H1 (cell line): Measurements from ENCODE around the gene FGFR2. TPM values are rescaled to one million over a fixed set of nuclear protein-coding genes. Genes with fewer than 3 reads are reported as not detected.

Experiments used
- CTCF ChIA-PET: fragments of 300-600 bp; sonication (Branson Sonifier 250); formaldehyde crosslinking; loops from one replicate; lab custom pipeline; 2021; ENCODE audit not compliant: partially characterized antibody; lab: Charles Lee
- POLR2A ChIA-PET: fragments of 300-600 bp; sonication (Branson Sonifier 250); formaldehyde crosslinking; loops from one replicate; lab custom pipeline; 2021; ENCODE audit warnings: inconsistent platforms; ENCODE audit not compliant: partially characterized antibody; lab: Charles Lee
- DNase-seq, 2 experiments: peaks; one replicate each; pipeline versions ENCODE4 v3.0.0 to v3.0.0-alpha.2; 2010 to 2022; ENCODE audit warnings: low spot score in 2 of 2, low read depth in 1 of 2, mixed read lengths in 1 of 2
- FAIRE-seq: peaks from 2 replicates; lab custom pipeline; 2011; peaks lifted over from hg19 to GRCh38; lab: Jason Lieb, UNC
- H2AFZ ChIP-seq: 2 replicates; pipeline ENCODE4 v1.8.1; 2012; ENCODE audit warnings: low read length, inconsistent platforms
- H2AK5ac ChIP-seq: 2 replicates; pipeline ENCODE4 v1.6.1; 2013; ENCODE audit warnings: low read depth, low read length
- H2BK120ac ChIP-seq: replicated peaks from 2 replicates; pipeline ENCODE3; 2013; ENCODE audit warnings: low read depth, low read length, inconsistent platforms
- H2BK12ac ChIP-seq: 2 replicates; pipeline ENCODE4 v1.6.1; 2013; ENCODE audit warnings: low read depth, low read length
- H2BK15ac ChIP-seq: 2 replicates; pipeline ENCODE4 v1.6.1; 2013; ENCODE audit warnings: low read length
- H2BK20ac ChIP-seq: 2 replicates; pipeline ENCODE4 v1.6.1; 2013; ENCODE audit warnings: low read length
- H2BK5ac ChIP-seq: 2 replicates; pipeline ENCODE4 v1.6.1; 2013; ENCODE audit warnings: low read depth, low read length
- H3K14ac ChIP-seq: 2 replicates; pipeline ENCODE4 v1.6.1; 2013; ENCODE audit warnings: inconsistent platforms; ENCODE audit not compliant: insufficient read length
- H3K18ac ChIP-seq: 2 replicates; pipeline ENCODE4 v1.6.1; 2013; ENCODE audit warnings: low read length; ENCODE audit errors: extremely low read depth
- H3K23ac ChIP-seq: 2 replicates; pipeline ENCODE4 v1.6.1; 2013; ENCODE audit warnings: inconsistent platforms; ENCODE audit not compliant: insufficient read length
- H3K23me2 ChIP-seq: 2 replicates; pipeline ENCODE4 v1.6.1; 2013; ENCODE audit warnings: low read depth, low read length
- H3K27ac ChIP-seq: 2 replicates; pipeline ENCODE4 v1.6.1; 2011; ENCODE audit warnings: low read depth, low read length, inconsistent platforms
- H3K27me3 ChIP-seq, 4 experiments: replicated peaks in 1 of 4; 1 replicate in 1 of 4; 2 replicates in 3 of 4; pipeline versions ENCODE4 v1.6.1 to v1.8.1; 2011 to 2013; ENCODE audit warnings: low read length in 3 of 4, mild to moderate bottlenecking in 3 of 4, inconsistent platforms in 2 of 4, mixed read lengths in 2 of 4, moderate library complexity in 1 of 4; ENCODE audit not compliant: control insufficient read depth in 3 of 4, insufficient read depth in 3 of 4; ENCODE audit errors: extremely low read depth in 1 of 4
- H3K36me3 ChIP-seq, 4 experiments: 2 replicates each; pipeline versions ENCODE4 v1.6.1 to v1.8.1; 2011 to 2013; ENCODE audit warnings: mild to moderate bottlenecking in 4 of 4, low read length in 3 of 4, moderate library complexity in 2 of 4, control low read depth in 1 of 4, inconsistent platforms in 1 of 4; ENCODE audit not compliant: insufficient read depth in 4 of 4, control insufficient read depth in 2 of 4
- H3K4ac ChIP-seq: replicated peaks from 2 replicates; pipeline ENCODE3; 2013; ENCODE audit warnings: low read length, low read depth, mixed read lengths, inconsistent platforms; ENCODE audit not compliant: insufficient read length
- H3K4me1 ChIP-seq, 4 experiments: replicated peaks in 1 of 4; 1 replicate in 1 of 4; 2 replicates in 3 of 4; pipeline versions ENCODE4 v1.6.1 to v1.8.1; 2011 to 2013; ENCODE audit warnings: low read length in 3 of 4, inconsistent platforms in 2 of 4, mixed read lengths in 1 of 4; ENCODE audit not compliant: insufficient read depth in 4 of 4, control insufficient read depth in 3 of 4
- H3K4me2 ChIP-seq, 2 experiments: 2 replicates each; pipeline versions ENCODE4 v1.6.1 to v1.8.1; 2011 to 2013; ENCODE audit warnings: low read depth in 2 of 2, low read length in 2 of 2, control low read depth in 1 of 2, inconsistent platforms in 1 of 2, mild to moderate bottlenecking in 1 of 2; ENCODE audit not compliant: insufficient read depth in 1 of 2
- H3K4me3 ChIP-seq, 4 experiments: fragments of 200-600, 300-600 bp in 1 of 4; sonication (generic), shearing (Covaris generic), sonication (Bioruptor Twin) in 1 of 4; 2 replicates each; pipeline versions ENCODE4 v1.5.1 to v1.8.1; 2011 to 2016; ENCODE audit warnings: low read length in 4 of 4, low read depth in 3 of 4, control low read depth in 2 of 4, inconsistent platforms in 2 of 4, mild to moderate bottlenecking in 2 of 4, mixed read lengths in 1 of 4, moderate library complexity in 1 of 4; ENCODE audit not compliant: insufficient read depth in 2 of 4; ENCODE audit errors: extremely low read depth in 1 of 4
- H3K56ac ChIP-seq: replicated peaks from 2 replicates; pipeline ENCODE3; 2013; ENCODE audit warnings: low read depth, mild to moderate bottlenecking, mixed read lengths, low read length, inconsistent platforms; ENCODE audit not compliant: insufficient read length
- H3K79me1 ChIP-seq: 2 replicates; pipeline ENCODE4 v1.6.1; 2013; ENCODE audit warnings: low read depth, low read length, control low read depth
- H3K79me2 ChIP-seq, 2 experiments: 2 replicates each; pipeline versions ENCODE4 v1.6.1 to v1.8.1; 2012 to 2013; ENCODE audit warnings: low read length in 2 of 2, mild to moderate bottlenecking in 2 of 2, inconsistent platforms in 1 of 2; ENCODE audit not compliant: insufficient read depth in 2 of 2, control insufficient read depth in 1 of 2
- H3K9ac ChIP-seq, 4 experiments: replicated peaks in 1 of 4; 1 replicate in 1 of 4; 2 replicates in 3 of 4; pipeline versions ENCODE4 v1.6.1 to v1.8.1; 2011 to 2013; ENCODE audit warnings: low read depth in 3 of 4, low read length in 3 of 4, control low read depth in 2 of 4, mild to moderate bottlenecking in 2 of 4, moderate library complexity in 2 of 4, inconsistent platforms in 1 of 4; ENCODE audit errors: extremely low read depth in 1 of 4
- H3K9me3 ChIP-seq, 2 experiments: 2 replicates each; pipeline versions ENCODE4 v1.6.1 to v1.8.1; 2012 to 2013; ENCODE audit warnings: mild to moderate bottlenecking in 2 of 2, moderate library complexity in 2 of 2, control low read depth in 1 of 2, inconsistent platforms in 1 of 2, low read depth in 1 of 2, low read length in 1 of 2, mixed read lengths in 1 of 2; ENCODE audit not compliant: insufficient read depth in 2 of 2
- H4K20me1 ChIP-seq, 2 experiments: replicated peaks in 1 of 2; 2 replicates each; pipeline versions ENCODE3 to v1.8.1; 2011 to 2013; ENCODE audit warnings: inconsistent platforms in 2 of 2, low read length in 2 of 2, mild to moderate bottlenecking in 1 of 2; ENCODE audit not compliant: insufficient read depth in 2 of 2, control insufficient read depth in 1 of 2
- H4K5ac ChIP-seq: 2 replicates; pipeline ENCODE4 v1.6.1; 2013; ENCODE audit warnings: low read length, low read depth, mixed read lengths, inconsistent platforms; ENCODE audit not compliant: insufficient read length
- H4K8ac ChIP-seq: 2 replicates; pipeline ENCODE4 v1.8.0; 2013; ENCODE audit warnings: mild to moderate bottlenecking, moderate library complexity, low read length, inconsistent platforms; ENCODE audit not compliant: insufficient read depth; ENCODE audit errors: extremely low read depth
- H4K91ac ChIP-seq: replicated peaks from 2 replicates; pipeline ENCODE3; 2013; ENCODE audit warnings: low read length, mixed read lengths, inconsistent platforms; ENCODE audit not compliant: insufficient read length
- EZH2 ChIP-seq: fragments of 200-600 bp; sonication (generic); IDR thresholded peaks from 2 replicates; pipeline ENCODE4 v1.7.1; 2012; ENCODE audit warnings: low read depth, mild to moderate bottlenecking, moderate library complexity, low read length, inconsistent platforms; ENCODE audit not compliant: severe bottlenecking
- RFX5 ChIP-seq: IDR thresholded peaks from 2 replicates; pipeline ENCODE4 v1.6.1; 2011; ENCODE audit warnings: low read depth, low read length, improper control_type of control experiment, borderline replicate concordance
- SAP30 ChIP-seq: fragments of 300-600 bp; sonication (generic); IDR thresholded peaks from 2 replicates; pipeline ENCODE4 v1.7.1; 2012; ENCODE audit warnings: low read length, moderate library complexity, mild to moderate bottlenecking, inconsistent platforms; ENCODE audit not compliant: insufficient read depth, insufficient replicate concordance
- SP1 ChIP-seq: IDR thresholded peaks from 2 replicates; pipeline ENCODE4 v1.6.1; 2011; ENCODE audit warnings: low read depth, low read length
- WGBS, 2 experiments: shearing (Covaris generic) in 1 of 2; methylation state at CpG; one replicate each; pipeline versions ENCODE4 v1.1.6 to v1.1.7; 2013 to 2015; ENCODE audit warnings: low lambda C conversion rate in 2 of 2, mixed read lengths in 2 of 2, inconsistent platforms in 1 of 2, low coverage in 1 of 2, missing lambda C conversion rate in 1 of 2; ENCODE audit not compliant: insufficient replicate concordance in 2 of 2, insufficient coverage in 1 of 2, insufficient read length in 1 of 2; ENCODE audit errors: extremely low coverage in 1 of 2, missing lambda C conversion rate in 1 of 2; 5-methylcytosine and 5-hydroxymethylcytosine counted together
- polyA plus RNA-seq, 7 experiments: library from polyadenylated mRNA; depleted of rRNA in 3 of 7; stranded (reverse) in 5 of 7; unstranded in 2 of 7; fragments of >200 nt in 5 of 7; fragments of 200-250 nt in 2 of 7; gene quantifications; 1 replicate in 5 of 7; 2 replicates in 1 of 7; 4 replicates in 1 of 7; pipeline versions ENCODE4 v1.2.1 to v1.2.3, GENCODE V29; 2011 to 2013; ENCODE audit warnings: missing spikeins in 2 of 7, mixed read lengths in 2 of 7
- total RNA-seq: library from RNA; stranded (reverse); fragmentation: NEBNext Ultra II Directional; extraction: Animal tissue kit (Norgen Biotek cat#: 25700); gene quantifications from 2 replicates; pipeline ENCODE4 v1.2.1, GENCODE V29; 2021

FGFR2 gene
- total and polyA plus RNA-seq, 2 of the 8 experiments (the other 6 are each of a cell fraction or from before 2014, with no cell fraction given) = 50.2 to 81.2 TPM

DNA sequence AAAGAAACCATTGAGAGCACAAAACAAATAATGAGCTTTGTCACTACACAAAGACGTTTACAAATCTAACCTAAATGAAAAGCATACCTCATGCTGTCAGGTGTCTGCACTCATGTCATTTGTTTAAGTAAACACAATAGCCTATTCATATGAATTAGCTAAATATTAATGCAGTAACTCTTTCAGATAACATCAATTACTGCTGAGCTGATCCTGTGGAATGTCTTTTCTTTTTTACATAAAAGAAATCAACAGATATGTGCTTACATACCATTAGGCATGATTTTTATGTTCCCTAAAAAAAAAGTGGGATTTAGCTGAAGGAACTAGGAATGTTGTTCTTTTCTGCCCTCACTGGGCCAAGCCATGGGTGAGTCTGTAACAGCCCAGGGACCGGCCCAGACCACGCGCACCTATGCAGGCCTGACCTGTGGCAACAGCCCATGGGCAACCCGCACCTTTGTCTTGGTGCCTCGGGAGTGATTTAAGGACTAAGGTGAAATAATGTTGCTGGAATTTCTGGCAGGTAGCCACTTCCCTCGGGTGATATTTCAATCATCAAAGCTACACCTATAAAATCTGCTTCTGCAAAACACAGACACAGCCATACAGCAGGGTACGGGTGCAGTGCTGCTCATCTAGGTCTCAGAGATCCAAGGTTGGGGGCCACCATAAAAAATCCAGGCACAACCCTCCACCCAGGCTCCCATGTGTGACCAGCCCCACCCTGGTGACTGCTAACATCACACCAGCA is 44.6 kb downstream of the FGFR2 start:
- Histone ChIP-seq H3K23me2 (peaks cover 2% of the 10 kb centered on the region; the same call in 1 of the 2 replicates), H2BK120ac (no peak overlapping the region), H3K36me3 (peaks cover 14 to 53% (median 25%) of the 10 kb centered on the region in 4 experiments), H3K23ac (no peak overlapping the region), H3K79me1 (peaks cover 28% of the 10 kb centered on the region), H2BK5ac (no peak overlapping the region), H2BK12ac (no peak overlapping the region), H2BK15ac (no peak overlapping the region), H3K14ac (no peak overlapping the region), H3K9me3 (no peaks in the 10 kb centered on the region), H3K4me1 (peaks cover 0 to 32% (median 14%) of the 10 kb centered on the region in 4 experiments; a peak in 5 of 7 replicates), H2AK5ac (no peak overlapping the region), H3K9ac (no peak overlapping the region), H4K20me1 (peaks cover 19 to 25% of the 10 kb centered on the region in 2 experiments), H3K18ac (peak overlapping the region; percentile 29; the same call in 1 of the 2 replicates), H4K5ac (peak overlapping the region; percentile 18), H4K8ac (no peak overlapping the region), H3K4ac (no peak overlapping the region), H4K91ac (peak overlapping the region; percentile 49), H3K27ac (no peak overlapping the region), H3K79me2 (peaks cover 18 to 93% of the 10 kb centered on the region in 2 experiments), H3K4me3 (no peak overlapping the region), H3K56ac (no peak overlapping the region), H3K4me2 (peak overlapping the region in 1 of 2 experiments; percentile 35; a peak in 2 of 4 replicates), H3K27me3 (no peaks in the 10 kb centered on the region), H2BK20ac (no peak overlapping the region), H2AFZ (no peak overlapping the region)
- 58% methylated on average over 8 of the region's 8 CpGs; no CpG with 5 or more reads in 1 of the 2 experiments for WGBS, 2 experiments
- FAIRE-seq = no peak
- CTCF ChIA-PET = interaction anchor here (0.8 to 1.6 kb wide), 7 partner anchors 8 to 109 kb away, joined by 3 to 6 read pairs (median 3); no protein-coding TSS in a partner anchor
- TF ChIP-seq EZH2 = no peak
- TF ChIP-seq RFX5 = no peak
- TF ChIP-seq SAP30 = no peak
- no peak for TF ChIP-seq SP1
- POLR2A ChIA-PET = interaction anchor here (0.6 to 1.9 kb wide), 8 partner anchors 12 to 55 kb away, joined by 3 to 7 read pairs (median 4); no protein-coding TSS in a partner anchor
- no peak for DNase-seq
